T-helper 9 cell (primary cell): ENCODE data around the gene CALD1.
A peak's percentile ranks its signal among the peaks of the same experiment; 100 is the strongest.
"Not testable (repeated sequence)": the region's sequence is repeated elsewhere in the genome, so short reads cannot be mapped to it uniquely, and the experiment has no call there.

ENCODE experiments used
- DNase-seq: peaks from one replicate; pipeline ENCODE4 v3.0.0-alpha.2; 2020

Gene CALD1

DNA sequence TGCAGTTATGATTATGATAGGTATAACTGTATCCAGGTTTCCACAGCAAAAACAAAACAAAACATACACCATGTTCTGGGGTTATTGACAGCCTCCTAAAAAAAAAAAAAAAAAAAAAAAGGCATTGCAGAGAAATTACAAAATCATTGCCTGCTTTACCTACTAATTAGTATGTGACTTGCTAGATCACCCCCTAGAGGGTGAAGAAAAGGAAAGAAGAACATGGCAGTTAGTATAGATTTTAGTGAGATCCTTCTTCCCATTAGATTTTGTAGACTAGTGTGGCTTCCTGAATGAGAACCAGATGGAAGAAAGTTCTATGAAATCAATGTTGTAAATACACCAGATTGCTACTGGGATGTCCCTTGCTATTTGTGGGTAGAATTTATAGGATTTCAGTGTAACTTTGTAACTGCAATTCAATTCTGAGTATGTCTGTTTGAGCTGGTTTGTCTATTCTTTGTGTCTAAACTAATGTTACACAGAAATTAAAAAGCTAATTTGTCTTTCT is 182.9 kb downstream of the CALD1 start:
- DNase-seq, result no peak

DNA sequence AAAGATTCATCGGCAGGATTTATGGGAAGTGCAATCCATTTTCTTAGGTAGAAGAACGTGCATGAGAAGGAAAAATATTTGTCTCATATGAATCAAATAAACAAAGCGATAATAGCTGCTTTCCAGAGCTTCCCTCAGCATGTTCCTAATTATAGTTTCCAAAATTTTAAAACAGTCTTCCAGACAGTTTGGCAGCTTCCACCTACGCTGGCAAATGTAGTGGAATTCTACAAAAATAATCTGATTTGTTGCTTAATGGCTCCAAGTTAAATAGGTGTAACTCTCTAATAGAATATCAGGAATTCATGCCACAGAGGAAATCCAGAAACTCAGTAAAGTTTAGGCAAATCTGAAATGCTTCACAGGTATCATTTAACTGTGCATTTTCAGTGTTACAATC is 183.6 kb downstream of the CALD1 start:
- DNase-seq, result no peak

DNA sequence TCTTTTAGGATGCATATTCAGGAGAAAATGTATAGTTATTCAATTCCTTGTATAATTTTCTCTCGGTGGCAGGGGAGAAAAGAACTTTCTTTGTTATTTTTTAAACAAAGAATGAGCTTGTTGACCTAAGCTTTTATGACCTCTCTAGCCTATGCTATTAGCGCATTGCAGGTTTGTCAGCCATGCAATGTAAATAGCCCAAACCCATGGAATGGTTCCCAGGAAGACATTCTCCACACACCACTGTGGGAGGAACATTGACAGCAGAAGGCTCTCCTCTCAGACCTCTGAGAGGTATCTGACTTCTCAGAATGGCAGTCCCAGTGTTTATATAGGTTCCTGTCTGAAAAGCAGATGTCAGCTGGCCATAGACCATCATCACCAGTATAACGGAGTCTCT is 187.3 kb downstream of the CALD1 start:
- DNase-seq, result no peak

DNA sequence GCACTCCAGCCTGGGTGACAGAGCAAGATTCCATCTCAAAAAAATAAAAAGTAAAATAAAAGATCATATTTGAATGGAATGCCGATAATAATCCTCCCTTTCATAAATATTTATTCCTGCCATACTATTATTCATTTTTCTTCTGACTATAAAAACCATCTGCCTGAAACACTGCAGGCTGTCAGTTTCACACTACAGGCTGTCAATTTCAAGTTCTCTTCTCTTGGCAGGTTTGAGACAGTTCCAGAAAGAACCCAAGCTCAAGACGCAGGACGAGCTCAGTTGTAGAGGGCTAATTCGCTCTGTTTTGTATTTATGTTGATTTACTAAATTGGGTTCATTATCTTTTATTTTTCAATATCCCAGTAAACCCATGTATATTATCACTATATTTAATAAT is 188.7 kb downstream of the CALD1 start:
- no peak for DNase-seq

DNA sequence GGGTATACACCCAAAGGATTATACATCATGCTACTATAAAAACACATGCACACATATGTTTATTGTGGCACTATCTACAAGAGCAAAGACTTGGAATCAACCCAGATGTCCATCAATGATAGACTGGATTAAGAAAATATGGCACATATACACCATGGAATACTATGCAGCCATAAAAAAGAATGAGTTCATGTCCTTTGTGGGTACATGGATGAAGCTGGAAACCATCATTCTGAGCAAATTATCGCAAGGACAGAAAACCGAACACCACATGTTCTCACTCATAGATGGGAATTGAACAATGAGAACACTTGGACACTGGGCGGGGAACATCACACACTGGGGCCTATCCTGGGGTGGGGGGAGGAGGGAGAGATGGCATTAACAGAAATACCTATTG is 202.2 kb downstream of the CALD1 start:
- DNase-seq, result not testable (repeated sequence)

DNA sequence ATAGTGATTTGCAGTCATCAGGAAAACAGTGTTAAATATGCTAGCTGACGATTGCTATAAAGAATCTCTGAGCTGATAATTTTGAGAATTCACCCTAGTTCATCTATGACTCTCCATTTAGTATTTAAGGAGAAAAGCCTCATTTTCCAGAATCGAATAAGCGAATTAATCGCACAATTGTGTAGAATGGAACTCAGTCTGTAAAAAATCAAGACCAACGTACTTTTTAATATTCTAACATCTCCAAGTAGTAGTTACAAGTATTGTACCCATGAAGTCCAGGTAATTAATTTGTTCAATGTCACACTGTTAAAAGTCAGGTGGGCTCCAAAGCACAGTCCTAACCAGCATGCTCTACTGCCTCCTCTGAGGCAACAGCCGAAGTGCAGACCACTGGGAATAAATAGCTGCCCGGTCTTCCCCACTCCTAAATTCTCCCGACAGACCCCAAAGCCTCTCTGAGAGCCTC is 206.5 kb downstream of the CALD1 start:
- DNase-seq, result no peak

DNA sequence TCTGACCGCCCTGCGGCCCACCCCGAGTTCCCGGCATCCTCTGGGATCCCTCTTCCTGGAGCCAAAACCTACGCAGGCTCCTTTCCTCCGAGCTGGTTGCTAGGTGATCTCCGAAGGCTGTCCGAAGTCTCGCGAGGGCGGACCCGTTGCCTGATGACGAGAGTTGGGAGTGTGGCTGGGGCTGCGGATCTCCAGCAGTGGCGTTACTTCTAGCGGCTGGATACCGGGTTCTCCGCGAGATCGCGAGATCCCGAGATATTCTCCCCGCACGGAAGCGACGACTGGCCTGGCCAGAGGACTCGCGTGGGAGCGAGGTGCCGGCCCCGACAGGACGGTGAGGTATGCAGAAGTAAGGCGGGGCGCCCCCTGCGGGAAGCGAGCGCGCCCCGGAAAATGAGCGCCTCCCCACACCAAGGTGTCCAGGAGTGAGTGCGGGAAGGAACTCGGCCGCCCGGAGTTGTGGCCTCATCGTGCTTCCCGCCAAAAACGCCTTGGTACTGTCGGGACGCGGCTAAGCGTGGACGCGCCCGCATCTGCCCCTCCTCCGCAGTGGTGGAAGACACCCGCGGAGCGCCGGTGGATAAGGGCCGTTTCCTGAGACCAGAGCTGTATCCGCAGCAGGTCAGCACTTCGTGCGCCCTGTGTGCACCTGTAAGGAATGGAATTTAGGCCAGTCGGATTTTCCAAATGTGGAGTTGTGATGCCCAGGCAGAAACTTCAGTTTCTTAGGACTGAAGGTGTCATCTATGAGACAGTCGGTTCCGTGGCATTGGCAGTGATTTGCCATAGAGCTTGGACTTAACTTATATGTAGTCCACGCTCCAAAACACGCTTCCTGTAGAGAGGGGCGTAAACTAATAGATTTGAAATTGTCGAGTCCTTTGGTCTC is 207.2 kb downstream of the CALD1 start, which contains the start of gene AGBL3:
TSS of gene AGBL3 (plus strand) at position 146 of the 889 bp plus-strand sequence. CDS start 1,426 bp downstream, outside the sequence.
- peak; percentile 79 for DNase-seq

DNA sequence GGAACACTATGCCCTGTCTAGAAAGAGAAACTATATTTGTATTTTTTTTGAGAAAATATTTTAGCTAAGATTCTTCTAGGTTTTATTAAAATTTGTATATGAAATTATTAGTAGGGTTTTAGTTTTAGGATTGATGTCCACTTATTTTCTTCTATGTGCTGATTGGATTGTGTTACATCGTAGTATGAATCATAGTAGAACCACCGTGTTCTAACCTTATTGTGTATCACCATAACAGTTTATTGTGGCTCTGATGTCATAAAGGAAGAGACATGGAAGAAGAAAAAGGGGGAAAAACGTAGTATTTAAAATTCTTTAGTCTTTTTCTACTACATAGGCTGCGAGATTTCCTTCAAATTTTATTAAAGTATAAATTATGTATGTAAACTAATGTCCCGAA is 208.7 kb downstream of the CALD1 start:
- no peak for DNase-seq

DNA sequence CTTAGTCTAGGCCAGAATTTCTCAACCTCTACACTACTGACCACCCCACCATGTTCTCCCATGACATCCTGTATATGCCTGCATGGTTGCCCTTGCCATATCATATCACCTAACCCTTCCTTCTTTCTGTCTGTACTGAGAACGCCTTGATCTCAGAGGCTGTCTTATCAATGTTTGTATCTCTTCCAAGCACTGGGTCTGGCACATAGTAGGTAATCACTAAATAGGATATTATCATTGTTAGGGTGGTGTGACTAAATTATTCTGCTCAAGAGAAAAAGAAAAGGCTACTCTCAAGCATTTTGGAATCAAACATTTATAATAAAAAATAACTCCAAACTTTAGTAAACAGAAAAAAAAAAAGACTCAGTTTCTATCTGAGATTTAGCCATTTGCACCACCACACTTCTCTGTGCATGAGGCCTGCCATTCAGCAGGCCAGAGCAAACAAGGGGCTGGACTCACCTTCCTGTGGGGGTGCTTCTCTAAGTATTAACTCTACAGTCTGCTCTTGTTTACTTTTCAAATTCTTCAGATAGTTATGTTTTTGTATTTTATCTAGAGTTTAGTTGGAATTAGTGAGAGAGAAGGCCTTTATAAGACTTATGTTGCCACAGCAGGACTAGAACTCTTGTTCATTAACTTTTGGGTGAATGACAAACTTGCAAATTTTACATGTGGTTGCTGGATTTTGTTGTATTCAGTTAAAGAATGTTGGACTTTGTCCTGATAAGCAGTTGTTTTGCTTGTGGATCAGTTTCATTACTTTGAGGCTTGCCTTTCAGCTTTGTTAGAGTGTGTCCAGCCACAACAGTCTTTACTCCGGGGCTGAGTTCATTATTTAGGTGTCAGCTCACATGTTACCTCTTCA is 212.3 kb downstream of the CALD1 start:
- no peak for DNase-seq

DNA sequence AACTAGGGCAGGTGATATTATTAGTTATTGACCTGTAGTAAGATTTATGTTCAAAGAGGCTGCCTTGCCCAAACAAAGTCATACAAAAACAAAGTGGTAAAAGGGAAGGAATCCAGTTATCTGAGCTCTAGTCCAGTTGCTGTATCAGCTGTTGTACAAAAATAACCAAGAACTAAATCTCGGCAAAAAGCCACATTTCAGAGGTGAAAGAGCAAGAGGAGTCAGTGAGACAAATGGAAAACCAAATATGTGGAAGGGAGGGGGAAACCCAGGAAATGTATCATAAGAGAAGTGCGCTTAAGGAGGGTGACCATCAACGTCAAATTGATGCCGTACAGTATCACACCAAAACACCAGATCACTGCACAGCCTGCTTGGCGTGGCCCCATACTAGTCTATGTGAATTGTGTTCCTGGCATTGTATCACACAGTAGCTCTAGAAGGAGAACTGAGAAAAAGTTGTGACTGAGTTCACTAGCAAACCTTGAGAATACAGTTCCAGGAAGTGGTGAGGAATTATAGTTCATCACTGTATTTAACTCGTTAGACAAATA is 213.3 kb downstream of the CALD1 start:
- DNase-seq, result no peak

DNA sequence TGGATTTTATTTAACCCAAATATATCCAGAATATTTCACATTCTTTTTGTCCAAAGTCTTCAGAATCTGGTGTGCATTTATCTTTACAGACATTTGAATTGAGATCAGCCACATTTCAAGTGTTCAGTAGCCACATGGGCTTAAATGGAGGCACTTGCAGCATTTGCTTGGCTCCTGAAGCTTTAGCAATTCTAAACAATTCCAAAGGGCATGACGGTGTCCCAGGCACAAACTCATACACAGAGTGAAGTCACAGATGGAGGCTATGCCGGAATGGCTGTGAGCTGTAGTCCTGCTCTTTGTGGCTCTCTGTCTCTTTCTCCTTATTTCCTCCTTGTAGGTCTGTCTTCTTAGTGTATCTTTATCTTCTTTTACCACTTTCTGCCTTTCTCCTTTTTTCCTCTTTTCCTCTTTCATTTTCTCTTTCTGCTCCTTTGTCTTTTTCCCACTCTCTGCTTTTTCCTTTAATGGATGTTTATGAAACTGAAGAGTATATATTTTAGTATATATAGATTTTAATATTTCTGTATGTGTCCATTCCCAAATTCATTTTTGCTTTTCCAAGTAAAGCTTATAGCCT is 214.5 kb downstream of the CALD1 start:
- DNase-seq, result no peak

DNA sequence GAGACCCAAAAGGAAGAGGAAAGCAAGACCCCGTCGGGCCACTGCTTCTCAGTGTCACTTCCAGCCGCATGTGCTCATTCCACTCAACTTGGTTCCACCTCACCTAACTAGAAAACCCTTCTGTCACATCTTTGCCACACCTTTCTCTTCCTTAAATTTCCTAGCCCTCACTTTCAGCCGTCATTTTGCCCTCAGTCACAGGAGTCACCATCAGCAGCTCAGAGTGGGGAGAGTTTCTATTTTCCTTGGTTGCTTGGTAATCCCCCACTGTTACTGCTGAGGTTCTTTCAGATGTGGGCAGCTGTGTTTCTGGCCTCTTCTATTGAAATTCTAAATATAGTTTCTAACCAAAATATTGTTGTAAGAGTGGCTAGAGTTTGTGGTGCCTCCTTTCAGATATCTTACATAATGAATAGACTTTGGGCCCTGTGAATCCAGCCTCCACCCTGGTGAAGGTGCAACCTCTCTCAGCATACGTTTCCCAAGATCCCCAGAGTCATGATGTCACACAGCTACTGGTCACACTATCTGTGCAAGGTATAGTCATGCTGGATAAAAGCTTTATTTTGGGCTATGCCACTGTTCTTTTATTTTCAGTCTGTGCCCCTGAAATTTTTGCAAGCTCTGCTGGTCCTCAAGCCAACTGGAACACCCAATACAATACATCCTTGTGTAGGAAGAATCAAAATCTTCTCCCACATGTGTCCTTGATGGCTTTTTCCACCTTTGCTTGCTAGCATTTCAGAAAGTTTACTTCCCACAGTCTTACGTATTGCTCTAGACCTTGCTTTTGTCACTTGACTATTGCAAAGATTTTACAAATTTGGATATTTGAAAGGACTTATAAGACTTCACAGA is 216.0 kb downstream of the CALD1 start:
- DNase-seq, result no peak

DNA sequence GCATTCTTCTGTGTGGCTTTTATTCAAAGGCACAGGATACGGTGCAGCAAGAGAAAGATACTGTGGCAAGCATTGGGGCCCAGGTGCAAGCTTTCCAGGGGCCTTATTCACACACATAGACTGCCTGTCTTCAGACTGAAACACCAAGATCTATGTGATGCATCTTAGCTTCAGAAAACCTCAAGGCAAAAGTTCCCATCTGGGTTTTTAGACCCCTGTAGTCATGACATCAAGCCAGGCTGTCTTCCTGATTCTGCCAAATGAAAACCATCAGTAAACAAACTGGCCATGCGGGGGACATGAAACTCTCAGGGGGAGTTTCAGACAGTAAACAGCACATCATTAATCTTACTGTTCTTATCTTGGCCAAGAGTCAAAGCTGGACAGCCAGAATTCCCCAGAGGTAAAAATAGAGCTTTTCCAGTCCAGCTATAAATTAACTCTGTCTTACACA is 216.7 kb downstream of the CALD1 start:
- DNase-seq, result no peak

DNA sequence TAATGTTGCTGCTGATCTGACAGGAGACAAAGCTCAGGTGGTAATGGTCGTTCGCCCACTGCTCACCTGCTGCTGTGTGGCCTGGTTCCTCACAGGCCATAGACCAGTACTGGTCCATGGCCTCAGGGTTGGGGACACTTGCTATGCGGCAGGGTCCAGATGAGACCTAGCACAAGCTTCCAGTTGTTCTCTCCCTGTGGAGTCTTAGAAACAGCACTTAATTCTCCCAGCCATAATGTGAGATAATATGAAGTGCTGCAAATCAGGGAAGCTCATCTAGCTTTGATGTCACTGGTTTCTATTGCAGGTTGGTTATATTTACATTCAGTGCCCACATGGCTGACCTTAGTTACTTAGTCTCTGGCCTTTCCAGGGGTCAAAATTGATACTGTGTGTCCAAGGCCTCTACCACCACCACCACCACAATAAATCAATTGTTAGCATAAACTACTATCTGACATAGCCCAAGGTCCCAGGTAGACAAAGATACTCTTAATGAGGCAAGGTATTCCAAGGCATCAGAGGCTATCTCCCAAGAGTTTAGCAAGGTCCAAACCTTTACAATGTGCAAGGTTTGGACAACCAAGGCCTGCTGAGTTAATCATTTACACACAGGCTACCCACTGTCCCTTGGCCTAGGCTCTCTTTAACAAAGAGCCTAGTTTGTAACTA is 217.9 kb downstream of the CALD1 start:
- DNase-seq, result no peak

DNA sequence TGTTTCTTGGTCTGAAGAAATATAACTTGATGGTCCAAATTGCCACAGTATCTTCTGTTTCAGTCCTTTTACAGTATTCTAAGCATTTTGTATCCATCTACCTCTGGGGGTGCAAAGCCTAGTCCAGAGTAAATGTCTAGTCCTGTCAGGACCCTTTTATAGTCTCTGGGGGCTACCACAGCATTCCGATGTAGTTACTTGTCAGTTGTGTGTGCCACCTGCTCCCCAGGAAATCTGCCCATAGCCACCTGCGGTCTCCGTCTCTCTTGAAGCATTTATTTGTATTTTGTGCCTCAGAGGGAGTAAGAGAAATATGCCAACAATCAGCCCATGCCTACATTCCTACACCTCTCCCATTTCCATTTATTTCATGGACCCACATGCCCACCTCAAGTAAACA is 219.7 kb downstream of the CALD1 start:
- no peak for DNase-seq

DNA sequence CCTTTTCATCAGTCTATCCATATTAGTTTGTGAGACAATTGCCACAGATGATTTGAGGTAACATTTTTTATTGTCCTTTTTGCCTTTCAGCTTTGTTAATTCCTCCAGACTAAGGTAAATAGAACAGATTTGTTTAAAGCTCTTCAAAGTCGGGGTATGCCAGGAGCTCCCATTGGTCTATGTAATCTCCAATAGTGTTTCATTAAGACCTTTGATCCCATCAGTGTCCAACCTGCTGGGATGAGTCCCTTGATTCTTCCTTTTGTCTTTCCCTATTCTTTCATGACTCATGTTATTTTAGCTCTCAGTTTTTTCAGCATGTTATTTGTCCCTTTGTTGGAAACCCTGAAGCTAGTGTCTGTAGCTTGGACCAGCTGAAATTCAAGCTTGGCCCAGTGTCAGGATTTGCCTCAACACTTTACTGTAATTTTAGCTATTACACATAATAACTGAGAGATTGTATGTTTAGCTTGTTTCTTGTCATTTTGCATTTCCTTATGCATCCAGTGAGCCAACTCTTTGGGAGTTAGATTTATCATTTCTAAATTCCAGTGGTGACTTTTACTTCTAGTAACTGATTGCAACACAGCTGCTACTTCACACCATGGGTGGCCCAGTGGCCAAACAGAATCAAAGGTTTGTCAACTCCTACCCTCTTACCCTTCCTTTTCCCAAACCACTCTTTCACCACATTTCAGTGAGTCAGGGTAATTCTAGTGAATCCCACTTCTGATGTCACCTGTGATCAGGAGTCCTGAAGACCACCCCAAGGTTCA is 222.1 kb downstream of the CALD1 start:
- DNase-seq, result no peak

DNA sequence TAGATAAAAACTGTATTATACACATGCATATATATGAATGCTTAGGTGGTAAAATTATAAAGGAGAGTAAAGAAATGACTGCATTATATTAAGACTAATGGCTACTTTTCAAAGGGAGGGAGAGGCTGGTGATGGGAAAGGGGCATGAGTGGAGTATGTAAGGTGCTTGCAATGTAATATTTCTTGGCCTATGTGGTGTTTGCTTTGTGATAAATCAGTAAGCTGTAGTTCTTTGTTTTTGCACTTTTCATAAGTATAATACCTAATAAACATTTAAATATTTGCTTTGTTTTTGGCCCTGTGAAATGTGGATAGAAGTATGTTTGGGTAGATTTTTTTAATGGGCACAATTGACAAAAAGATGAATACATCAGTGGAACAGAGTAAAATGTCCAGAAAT is 232.8 kb downstream of the CALD1 start:
- no peak for DNase-seq
